K562 (cell line): ENCODE data around the gene HOXD1. TPM values are rescaled to one million over a fixed set of nuclear protein-coding genes. Genes with fewer than 3 reads are reported as not detected.

ENCODE experiments used
- CBFB ChIP-seq: sonication (generic); formaldehyde crosslinking; IDR thresholded peaks from 2 replicates; pipeline ENCODE4 v1.4.0; 2020; ENCODE audit warnings: mild to moderate bottlenecking, missing genetic modification reagents
- DLX4 ChIP-seq: fragments of 250-450 bp; sonication (Bioruptor Pico); IDR thresholded peaks from 2 replicates; pipeline ENCODE4 v1.6.1; 2021; ENCODE audit warnings: mild to moderate bottlenecking
- ETS2 ChIP-seq: IDR thresholded peaks from 2 replicates; pipeline ENCODE4 v1.6.1; 2016; ENCODE audit warnings: borderline replicate concordance, missing genetic modification characterization, mild to moderate bottlenecking, moderate library complexity, missing compliant biosample characterization; ENCODE audit not compliant: poor library complexity, severe bottlenecking
- FIP1L1 ChIP-seq: fragments of 200-400 bp; formaldehyde crosslinking; IDR thresholded peaks from 2 replicates; pipeline ENCODE4 v1.6.1; 2018; ENCODE audit warnings: mild to moderate bottlenecking, low read depth, low read length; ENCODE audit not compliant: poor library complexity, severe bottlenecking
- FOXK1 ChIP-seq: sonication (generic); formaldehyde crosslinking; IDR thresholded peaks from 2 replicates; pipeline ENCODE4 v1.8.0; 2022; ENCODE audit warnings: missing genetic modification reagents, mild to moderate bottlenecking, borderline replicate concordance
- FOXO4 ChIP-seq: fragments of 450-650 bp; formaldehyde crosslinking; IDR thresholded peaks from 2 replicates; pipeline ENCODE4 v1.4.0; 2020; ENCODE audit warnings: mild to moderate bottlenecking, moderate library complexity
- KLF1 ChIP-seq: fragments of 450-650 bp; IDR thresholded peaks from 2 replicates; pipeline ENCODE4 v1.6.1; 2016; ENCODE audit warnings: missing genetic modification characterization, missing compliant biosample characterization
- NEUROD1 ChIP-seq: fragments of 150-350 bp; IDR thresholded peaks from 2 replicates; pipeline ENCODE4 v1.6.1; 2014; ENCODE audit warnings: borderline replicate concordance, low read length, low read depth; ENCODE audit not compliant: partially characterized antibody
- POLR2AphosphoS2 ChIP-seq: IDR thresholded peaks from 2 replicates; pipeline ENCODE4 v1.6.1; 2012; ENCODE audit warnings: low read length, improper control_type of control experiment
- THAP12 ChIP-seq: fragments of 250-450 bp; sonication (Bioruptor Pico); IDR thresholded peaks from 2 replicates; pipeline ENCODE4 v1.9.0; 2021; ENCODE audit warnings: mild to moderate bottlenecking, inconsistent platforms
- ZNF3 ChIP-seq: fragments of 250-450 bp; sonication (Bioruptor Pico); IDR thresholded peaks from 2 replicates; pipeline ENCODE4 v1.5.0; 2021; ENCODE audit warnings: mild to moderate bottlenecking, moderate library complexity
- ZNF407 ChIP-seq: fragments of 450-650 bp; IDR thresholded peaks from 2 replicates; pipeline ENCODE4 v1.6.1; 2016; ENCODE audit warnings: low read depth
- ZNF589 ChIP-seq: fragments of 200-800 bp; sonication (Bioruptor generic); IDR thresholded peaks from 2 replicates; pipeline ENCODE4 v1.6.1; 2016; ENCODE audit warnings: low read depth, missing genetic modification characterization, missing compliant biosample characterization
- ZNF695 ChIP-seq: fragments of 450-650 bp; formaldehyde crosslinking; IDR thresholded peaks from 2 replicates; pipeline ENCODE4 v1.4.0; 2020; ENCODE audit warnings: mild to moderate bottlenecking, moderate library complexity
- polyA plus RNA-seq, 8 experiments: library from polyadenylated mRNA; depleted of rRNA in 4 of 8; stranded (reverse) in 5 of 8; unstranded in 3 of 8; fragments of >200 nt; fragmentation: Nextera tagmentation in 2 of 8; fragmentation: Illumina TruSeq in 1 of 8; extraction: Ambion mirVana in 2 of 8; extraction: Trizol in 1 of 8; gene quantifications; 2 replicates each; pipeline versions ENCODE4 v1.2.1 to v1.2.3, GENCODE V29; 2011 to 2014; ENCODE audit warnings: inconsistent platforms in 1 of 8, missing spikeins in 1 of 8
- total RNA-seq, 7 experiments: library from RNA; depleted of rRNA in 6 of 7; stranded (reverse); fragments of >200 nt in 6 of 7; fragmentation: Illumina TruSeq in 2 of 7; extraction: Trizol in 2 of 7; gene quantifications; 2 replicates each; pipeline versions ENCODE4 v1.2.1 to v1.2.3, GENCODE V29; 2011 to 2021; ENCODE audit warnings: low replicate concordance in 1 of 7

HOXD1 gene
- total and polyA plus RNA-seq, 9 of the 15 experiments (the other 6 are each of a cell fraction or from before 2014, with no cell fraction given), result not detected

- TF ChIP-seq ZNF407 (no peak), ZNF695 (CRISPR knock-in tag) (no peak), ZNF589 (CRISPR knock-in tag) (no peak), FOXK1 (CRISPR knock-in tag) (no peak), POLR2AphosphoS2 (no peak), NEUROD1 (no peak), DLX4 (CRISPR knock-in tag) (no peak), THAP12 (peak; percentile 19; the same call in 1 of the 2 replicates), ZNF3 (CRISPR knock-in tag) (no peak), ETS2 (tag) (no peak), CBFB (CRISPR knock-in tag) (0 out of 2 replicates have a peak, but pooled peaks have one; percentile 51), FIP1L1 (no peak), FOXO4 (no peak), KLF1 (tag) (no peak)
These were observed 47.8 kb upstream of the HOXD1 start (continued) for GRCh38 chr2:176140513-176141317.
